GM12892 (cell line): ENCODE results near the gene RASL10A.

ENCODE experiments used
- POLR2A ChIP-seq: IDR thresholded peaks from 2 replicates; pipeline ENCODE4 v1.6.1; 2011; ENCODE audit warnings: low read depth, low read length, control low read depth
- POLR2AphosphoS5 ChIP-seq: IDR thresholded peaks from 2 replicates; pipeline ENCODE4 v1.6.1; 2011; ENCODE audit warnings: low read depth, low read length, control low read depth
- TAF1 ChIP-seq: IDR thresholded peaks from 2 replicates; pipeline ENCODE4 v1.6.1; 2011; ENCODE audit warnings: low read depth, mild to moderate bottlenecking, control low read depth, low read length, borderline replicate concordance

GRCh38 chr22:29277927-29278326 lies 37.6 kb downstream of the RASL10A start:
- no peak for TF ChIP-seq POLR2A
- no peak for TF ChIP-seq POLR2AphosphoS5
- TF ChIP-seq TAF1, result no peak
